NCI-H510A treated with DMSO at 0.1 percent for 48 hours (cell line): ENCODE measurements around the gene SIGLEC15.

Source experiments
- DNase-seq: peaks from one replicate; lab custom pipeline; 2025; lab: John Stamatoyannopoulos, UW

The SIGLEC15 gene

DNA sequence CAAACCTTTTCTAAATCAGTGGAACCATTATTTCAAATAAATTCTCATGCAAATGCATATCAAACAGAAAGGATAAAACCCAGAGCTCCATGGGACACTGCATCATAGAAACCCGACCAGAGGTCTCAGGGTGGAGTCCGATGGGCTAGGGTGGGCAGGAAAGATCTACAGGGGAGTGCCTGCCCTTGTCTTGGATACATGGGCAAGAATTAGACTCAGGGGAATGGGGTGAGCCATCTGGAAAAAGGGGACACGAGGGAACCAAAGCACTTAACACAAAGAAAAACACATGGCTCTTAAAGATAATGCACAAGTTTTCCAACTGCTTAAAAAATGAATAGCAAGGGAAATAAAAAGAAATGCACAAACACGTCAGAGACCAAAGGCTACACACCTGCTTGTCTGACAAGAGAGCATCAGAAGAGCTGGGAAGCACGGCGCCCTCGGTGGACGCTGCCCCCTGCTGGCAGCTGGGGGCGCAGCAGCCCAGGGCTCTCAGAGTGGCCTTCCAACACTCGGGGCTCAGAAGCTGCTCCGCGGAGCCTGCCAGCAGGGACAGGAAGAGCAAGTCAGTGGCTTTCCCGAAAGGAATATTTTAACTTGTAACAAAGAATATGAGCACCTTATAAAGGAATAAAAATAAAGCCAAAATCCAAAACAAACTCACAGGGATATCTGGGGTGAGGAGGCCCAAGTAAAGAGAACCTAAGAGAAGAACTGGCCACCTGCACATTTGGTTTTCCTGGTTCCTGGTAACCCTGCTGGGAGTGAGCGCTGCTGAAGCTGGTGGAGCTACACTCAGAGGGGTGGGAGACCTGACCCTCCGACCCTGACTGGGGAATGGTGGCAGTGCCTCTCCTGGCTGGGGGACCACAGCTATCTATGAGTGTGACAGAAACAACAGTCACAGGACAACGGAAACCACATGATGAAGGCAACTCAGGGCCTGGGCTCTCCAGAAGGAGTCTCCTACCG, 54.5 kb downstream of the SIGLEC15 start:
- DNase-seq, result peak; percentile 30

- no peak for DNase-seq
These were observed 55.5 kb downstream of the SIGLEC15 start for GRCh38 chr18:45880876-45881558.

GRCh38 chr18:45887585-45887984, 62.1 kb downstream of the SIGLEC15 start:
- DNase-seq, result no peak

GRCh38 chr18:45889419-45890064, 64.1 kb downstream of the SIGLEC15 start:
- no peak for DNase-seq

DNA sequence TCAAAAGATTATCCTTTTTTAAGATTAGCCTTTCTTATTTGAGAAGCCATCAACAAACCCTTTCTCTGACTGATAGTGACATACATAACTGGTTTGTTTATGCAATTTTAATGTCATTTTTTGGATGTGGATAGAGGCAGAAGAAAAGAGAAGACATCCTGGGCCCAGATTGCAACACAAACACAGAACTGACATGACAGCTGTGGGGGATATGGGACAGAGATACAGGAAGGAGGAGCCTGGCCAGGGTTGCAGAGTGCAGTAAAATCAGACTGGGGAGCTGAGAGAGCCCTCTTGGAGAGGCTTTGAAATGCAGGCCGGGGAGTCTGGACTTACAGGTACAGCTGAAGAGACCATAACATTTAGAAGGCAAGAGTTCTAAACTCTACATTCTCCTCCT, 65.1 kb downstream of the SIGLEC15 start:
- DNase-seq, result no peak

DNA sequence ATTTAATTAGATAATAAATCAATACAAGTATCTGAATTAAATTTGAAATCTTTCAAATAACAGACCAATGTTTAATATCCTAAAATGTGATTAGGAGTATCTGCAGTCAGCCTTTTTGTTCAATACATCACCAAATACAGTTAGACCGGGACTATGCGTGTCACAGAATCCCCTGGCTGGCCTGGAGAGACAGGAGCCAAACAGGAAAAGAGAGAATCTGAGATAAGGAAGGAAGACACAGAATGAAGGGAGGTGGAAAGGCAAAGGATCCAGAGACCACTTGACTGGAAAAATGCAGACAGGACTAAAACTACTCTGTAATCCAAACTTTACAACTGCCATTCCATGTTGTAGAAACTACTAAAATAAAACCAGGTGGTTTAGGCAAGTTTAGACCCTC, 66.3 kb downstream of the SIGLEC15 start:
- no peak for DNase-seq
